CD14-positive monocyte (primary cell): ENCODE measurements around the gene DYNLL1. TPM values are rescaled to one million over a fixed set of nuclear protein-coding genes. Genes with fewer than 3 reads are reported as not detected.
A peak's percentile ranks its signal among the peaks of the same experiment; 100 is the strongest.

Source experiments
- DNase-seq, 3 donors: peaks; one replicate each; pipeline ENCODE4 v3.0.0-alpha.2; 2011 to 2022
- H2AFZ ChIP-seq: 2 replicates; pipeline ENCODE4 v1.6.0; 2012; ENCODE audit warnings: mild to moderate bottlenecking, low read depth, low read length, inconsistent platforms; ENCODE audit not compliant: insufficient read depth, poor library complexity, severe bottlenecking
- H3K27ac ChIP-seq, 2 donors: 1 replicate in 1 of 2; 2 replicates in 1 of 2; pipeline ENCODE4 v1.5.1; 2012 to 2013; ENCODE audit warnings: low read length in 2 of 2, control low read depth in 1 of 2, inconsistent platforms in 1 of 2, low read depth in 1 of 2, mild to moderate bottlenecking in 1 of 2
- H3K27me3 ChIP-seq, 2 donors: one replicate each; pipeline versions ENCODE4 v1.6.0 to v1.6.1; 2011 to 2013; ENCODE audit warnings: low read length in 2 of 2; ENCODE audit not compliant: control insufficient read depth in 2 of 2, insufficient read depth in 2 of 2
- H3K36me3 ChIP-seq, 2 donors: replicated peaks in 1 of 2; 1 replicate in 1 of 2; 2 replicates in 1 of 2; pipeline versions ENCODE4 v1.5.1 to v1.6.1; 2012 to 2013; ENCODE audit warnings: low read length in 2 of 2, control low read depth in 1 of 2, inconsistent platforms in 1 of 2, mild to moderate bottlenecking in 1 of 2; ENCODE audit not compliant: insufficient read depth in 2 of 2, control insufficient read depth in 1 of 2
- H3K4me1 ChIP-seq, 2 donors: 1 replicate in 1 of 2; 2 replicates in 1 of 2; pipeline versions ENCODE4 v1.5.1 to v1.6.1; 2012 to 2013; ENCODE audit warnings: low read length in 2 of 2, control low read depth in 1 of 2, inconsistent platforms in 1 of 2, mild to moderate bottlenecking in 1 of 2, moderate library complexity in 1 of 2; ENCODE audit not compliant: insufficient read depth in 2 of 2, control insufficient read depth in 1 of 2
- H3K4me2 ChIP-seq: replicated peaks from 2 replicates; pipeline ENCODE3; 2012; ENCODE audit warnings: low read length, moderate library complexity, mild to moderate bottlenecking; ENCODE audit not compliant: poor library complexity, severe bottlenecking; ENCODE audit errors: extremely low read depth
- H3K4me3 ChIP-seq, 3 experiments: fragments of 200-600 bp in 1 of 3; sonication (generic) in 1 of 3; replicated peaks in 1 of 3; 1 replicate in 2 of 3; 2 replicates in 1 of 3; pipeline ENCODE4 v1.5.1; 2011 to 2013; ENCODE audit warnings: low read length in 3 of 3, mild to moderate bottlenecking in 3 of 3, control low read depth in 2 of 3, low read depth in 2 of 3, inconsistent platforms in 1 of 3, moderate library complexity in 1 of 3
- H3K79me2 ChIP-seq: 2 replicates; pipeline ENCODE4 v1.6.0; 2012; ENCODE audit warnings: mild to moderate bottlenecking, control low read depth, inconsistent platforms, low read length, moderate library complexity; ENCODE audit not compliant: insufficient read depth
- H3K9ac ChIP-seq: 2 replicates; pipeline ENCODE4 v1.6.0; 2017; ENCODE audit warnings: low read length, mild to moderate bottlenecking; ENCODE audit not compliant: insufficient read depth, poor library complexity, severe bottlenecking
- H3K9me3 ChIP-seq, 2 donors: replicated peaks in 1 of 2; 1 replicate in 1 of 2; 2 replicates in 1 of 2; pipeline versions ENCODE4 v1.5.1 to v1.6.1; 2012 to 2013; ENCODE audit warnings: low read length in 2 of 2, control low read depth in 1 of 2; ENCODE audit not compliant: control insufficient read depth in 1 of 2, insufficient read depth in 1 of 2
- H4K20me1 ChIP-seq: 2 replicates; pipeline ENCODE4 v1.6.0; 2012; ENCODE audit warnings: mild to moderate bottlenecking, low read length, control low read depth, moderate library complexity; ENCODE audit not compliant: insufficient read depth
- H3K27ac Mint-ChIP-seq, 7 donors: one replicate each; pipeline ENCODE4 v1.8.0; 2020; ENCODE audit warnings: mild to moderate bottlenecking in 7 of 7, mixed read lengths in 7 of 7, moderate library complexity in 6 of 7, inconsistent platforms in 2 of 7
- H3K27me3 Mint-ChIP-seq, 3 donors: one replicate each; pipeline ENCODE4 v1.8.0; 2021 to 2022; ENCODE audit warnings: low read depth in 3 of 3, mild to moderate bottlenecking in 3 of 3, mixed read lengths in 3 of 3, moderate library complexity in 3 of 3, inconsistent platforms in 1 of 3
- H3K36me3 Mint-ChIP-seq, 2 donors: one replicate each; pipeline ENCODE4 v1.8.0; 2020; ENCODE audit warnings: mixed read lengths in 2 of 2, inconsistent platforms in 1 of 2, mild to moderate bottlenecking in 1 of 2
- H3K4me1 Mint-ChIP-seq: one replicate; pipeline ENCODE4 v1.8.0; 2020; ENCODE audit warnings: mild to moderate bottlenecking, mixed read lengths
- H3K4me3 Mint-ChIP-seq, 2 donors: one replicate each; pipeline ENCODE4 v1.8.0; 2020; ENCODE audit warnings: mild to moderate bottlenecking in 2 of 2, mixed read lengths in 2 of 2, moderate library complexity in 1 of 2
- H3K9me3 Mint-ChIP-seq, 7 donors: one replicate each; pipeline ENCODE4 v1.8.0; 2020 to 2022; ENCODE audit warnings: mixed read lengths in 7 of 7, mild to moderate bottlenecking in 6 of 7, moderate library complexity in 6 of 7, inconsistent platforms in 2 of 7
- WGBS: methylation state at CpG from one replicate; pipeline ENCODE4 v1.1.5; 2013; ENCODE audit warnings: missing lambda C conversion rate; ENCODE audit not compliant: insufficient coverage; 5-methylcytosine and 5-hydroxymethylcytosine counted together
- intact Hi-C, 2 donors: fragments of 100-400 bp; cut with micrococcal nuclease; formaldehyde crosslinking; loops; one replicate each; pipeline versions ENCODE4 v1.15.0 to v1.15.1; 2023
- polyA plus RNA-seq, 3 donors: library from polyadenylated mRNA; depleted of rRNA in 1 of 3; unstranded in 2 of 3; stranded (reverse) in 1 of 3; fragments of 300-500 nt in 2 of 3; fragments of >200 nt in 1 of 3; fragmentation: Illumina TruSeq in 2 of 3; gene quantifications; 1 replicate in 2 of 3; 2 replicates in 1 of 3; pipeline ENCODE4 v1.2.3, GENCODE V29; 2012 to 2021
- TF ChIP-seq, protein P1 (sequence below): fragments of 200-600 bp; IDR thresholded peaks from one replicate; pipeline ENCODE4 v1.8.0; 2022; ENCODE audit warnings: antibody characterized with exemption, mild to moderate bottlenecking

DYNLL1 gene
- polyA plus RNA-seq, 3 donors, result 184 to 504 (median 486) TPM

DNA sequence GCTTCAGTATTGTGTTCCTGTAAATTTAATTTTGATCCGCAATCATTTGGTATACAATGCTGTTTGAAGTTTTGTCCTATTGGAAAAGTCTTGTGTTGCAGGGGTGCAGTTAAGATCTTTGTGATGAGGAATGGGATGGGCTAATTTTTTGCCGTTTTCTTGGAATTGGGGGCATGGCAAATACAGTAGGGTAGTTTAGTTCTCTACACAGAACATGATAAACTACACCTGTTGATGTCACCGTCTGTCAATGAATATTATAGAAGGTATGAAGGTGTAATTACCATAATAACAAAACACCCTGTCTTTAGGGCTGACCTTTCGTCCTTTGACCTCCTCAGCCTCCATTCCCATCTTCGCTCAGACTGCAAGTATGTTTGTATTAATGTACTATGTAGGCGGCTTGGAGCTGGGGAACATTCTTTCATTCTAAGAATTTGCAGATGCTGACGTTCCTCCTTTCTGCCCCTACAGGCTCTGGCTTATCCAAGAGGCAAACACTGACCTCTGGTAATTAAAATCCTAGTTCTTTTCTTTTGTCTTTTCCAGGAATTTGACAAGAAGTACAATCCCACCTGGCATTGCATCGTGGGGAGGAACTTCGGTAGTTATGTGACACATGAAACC lies 1.7 kb downstream of the DYNLL1 start:
- peak overlapping the region in 3 of 7 donors; percentile 34 to 88 (median 45) for H3K27ac Mint-ChIP-seq

GRCh38 chr12:120498870-120499515 lies 3.1 kb downstream of the DYNLL1 start:
- no peak overlapping the region for H3K4me3 ChIP-seq
- peaks cover 28 to 57% of the 10 kb centered on the region in 2 donors for H3K36me3 Mint-ChIP-seq
- no CpG with 5 or more reads among the region's 3 CpGs for WGBS
- H3K4me2 ChIP-seq, result no peak overlapping the region
- peak overlapping the region in 1 of 2 donors; percentile 36 for H3K27ac ChIP-seq
- H2AFZ ChIP-seq, result no peak overlapping the region
- H3K27me3 ChIP-seq, result no peaks in the 10 kb centered on the region
- TF ChIP-seq, protein P1, sequence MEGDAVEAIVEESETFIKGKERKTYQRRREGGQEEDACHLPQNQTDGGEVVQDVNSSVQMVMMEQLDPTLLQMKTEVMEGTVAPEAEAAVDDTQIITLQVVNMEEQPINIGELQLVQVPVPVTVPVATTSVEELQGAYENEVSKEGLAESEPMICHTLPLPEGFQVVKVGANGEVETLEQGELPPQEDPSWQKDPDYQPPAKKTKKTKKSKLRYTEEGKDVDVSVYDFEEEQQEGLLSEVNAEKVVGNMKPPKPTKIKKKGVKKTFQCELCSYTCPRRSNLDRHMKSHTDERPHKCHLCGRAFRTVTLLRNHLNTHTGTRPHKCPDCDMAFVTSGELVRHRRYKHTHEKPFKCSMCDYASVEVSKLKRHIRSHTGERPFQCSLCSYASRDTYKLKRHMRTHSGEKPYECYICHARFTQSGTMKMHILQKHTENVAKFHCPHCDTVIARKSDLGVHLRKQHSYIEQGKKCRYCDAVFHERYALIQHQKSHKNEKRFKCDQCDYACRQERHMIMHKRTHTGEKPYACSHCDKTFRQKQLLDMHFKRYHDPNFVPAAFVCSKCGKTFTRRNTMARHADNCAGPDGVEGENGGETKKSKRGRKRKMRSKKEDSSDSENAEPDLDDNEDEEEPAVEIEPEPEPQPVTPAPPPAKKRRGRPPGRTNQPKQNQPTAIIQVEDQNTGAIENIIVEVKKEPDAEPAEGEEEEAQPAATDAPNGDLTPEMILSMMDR, result no peak
- no peak overlapping the region for H3K4me3 Mint-ChIP-seq
- H3K27ac Mint-ChIP-seq, result no peak overlapping the region
- H3K9me3 Mint-ChIP-seq, result no peaks in the 10 kb centered on the region
- H3K9me3 ChIP-seq, result no peaks in the 10 kb centered on the region
- peaks cover 35 to 51% of the 10 kb centered on the region in 2 donors for H3K36me3 ChIP-seq
- intact Hi-C loops, result loop anchor here (5.0 kb wide), 2 partner anchors 33 to 38 kb away; partner anchors contain the start of gene RNF10 (in 1 of the 2)
- peaks cover 17 to 21% of the 10 kb centered on the region in 2 donors for H3K4me1 ChIP-seq
- H3K79me2 ChIP-seq, result peaks cover 30% of the 10 kb centered on the region
- peaks cover 0 to 2% (median 0%) of the 10 kb centered on the region in 3 donors for H3K27me3 Mint-ChIP-seq
- H3K4me1 Mint-ChIP-seq, result peaks cover 24% of the 10 kb centered on the region
- no peak for DNase-seq
- H4K20me1 ChIP-seq, result peaks cover 30% of the 10 kb centered on the region
- no peak overlapping the region for H3K9ac ChIP-seq

More for the DNA sequence above, 1.7 kb downstream of the DYNLL1 start:
- Histone ChIP-seq H3K9me3 (no peaks in the 10 kb centered on the region), H2AFZ (no peak overlapping the region), H3K27me3 (no peaks in the 10 kb centered on the region), H3K27ac (peak overlapping the region in 1 of 2 donors; percentile 76), H3K4me2 (peak overlapping the region; percentile 94), H3K9ac (no peak overlapping the region), H3K36me3 (peaks cover 22 to 38% of the 10 kb centered on the region in 2 donors), H4K20me1 (peaks cover 30% of the 10 kb centered on the region), H3K4me1 (peaks cover 17 to 21% of the 10 kb centered on the region in 2 donors), H3K79me2 (peaks cover 30% of the 10 kb centered on the region), H3K4me3 (peak overlapping the region; percentile 91 to 99 (median 99))
- DNase-seq, result no peak
- TF ChIP-seq, protein P1, result no peak
- Mint-ChIP-seq H3K27me3 (peaks cover 0 to 2% (median 0%) of the 10 kb centered on the region in 3 donors), H3K9me3 (no peaks in the 10 kb centered on the region), H3K4me1 (peaks cover 24% of the 10 kb centered on the region), H3K36me3 (peaks cover 17 to 43% of the 10 kb centered on the region in 2 donors), H3K4me3 (peak overlapping the region; percentile 93 to 98)
- WGBS, result 20% methylated on average over 1 of the region's 9 CpGs
- intact Hi-C loops, result loop anchor here (5.0 kb wide), 2 partner anchors 35 to 40 kb away; partner anchors contain the start of gene RNF10 (in 1 of the 2)
